ENCODE data around the gene BPIFA3. TPM values are rescaled to one million over a fixed set of nuclear protein-coding genes. Genes with fewer than 3 reads are reported as not detected.

BPIFA3 gene
- total and polyA plus RNA-seq, 2 experiments from 2014 or later: not detected

GRCh38 chr20:33191955-33192354 lies 25.2 kb upstream of the BPIFA3 start (continued):
- TF ChIP-seq, protein P1, sequence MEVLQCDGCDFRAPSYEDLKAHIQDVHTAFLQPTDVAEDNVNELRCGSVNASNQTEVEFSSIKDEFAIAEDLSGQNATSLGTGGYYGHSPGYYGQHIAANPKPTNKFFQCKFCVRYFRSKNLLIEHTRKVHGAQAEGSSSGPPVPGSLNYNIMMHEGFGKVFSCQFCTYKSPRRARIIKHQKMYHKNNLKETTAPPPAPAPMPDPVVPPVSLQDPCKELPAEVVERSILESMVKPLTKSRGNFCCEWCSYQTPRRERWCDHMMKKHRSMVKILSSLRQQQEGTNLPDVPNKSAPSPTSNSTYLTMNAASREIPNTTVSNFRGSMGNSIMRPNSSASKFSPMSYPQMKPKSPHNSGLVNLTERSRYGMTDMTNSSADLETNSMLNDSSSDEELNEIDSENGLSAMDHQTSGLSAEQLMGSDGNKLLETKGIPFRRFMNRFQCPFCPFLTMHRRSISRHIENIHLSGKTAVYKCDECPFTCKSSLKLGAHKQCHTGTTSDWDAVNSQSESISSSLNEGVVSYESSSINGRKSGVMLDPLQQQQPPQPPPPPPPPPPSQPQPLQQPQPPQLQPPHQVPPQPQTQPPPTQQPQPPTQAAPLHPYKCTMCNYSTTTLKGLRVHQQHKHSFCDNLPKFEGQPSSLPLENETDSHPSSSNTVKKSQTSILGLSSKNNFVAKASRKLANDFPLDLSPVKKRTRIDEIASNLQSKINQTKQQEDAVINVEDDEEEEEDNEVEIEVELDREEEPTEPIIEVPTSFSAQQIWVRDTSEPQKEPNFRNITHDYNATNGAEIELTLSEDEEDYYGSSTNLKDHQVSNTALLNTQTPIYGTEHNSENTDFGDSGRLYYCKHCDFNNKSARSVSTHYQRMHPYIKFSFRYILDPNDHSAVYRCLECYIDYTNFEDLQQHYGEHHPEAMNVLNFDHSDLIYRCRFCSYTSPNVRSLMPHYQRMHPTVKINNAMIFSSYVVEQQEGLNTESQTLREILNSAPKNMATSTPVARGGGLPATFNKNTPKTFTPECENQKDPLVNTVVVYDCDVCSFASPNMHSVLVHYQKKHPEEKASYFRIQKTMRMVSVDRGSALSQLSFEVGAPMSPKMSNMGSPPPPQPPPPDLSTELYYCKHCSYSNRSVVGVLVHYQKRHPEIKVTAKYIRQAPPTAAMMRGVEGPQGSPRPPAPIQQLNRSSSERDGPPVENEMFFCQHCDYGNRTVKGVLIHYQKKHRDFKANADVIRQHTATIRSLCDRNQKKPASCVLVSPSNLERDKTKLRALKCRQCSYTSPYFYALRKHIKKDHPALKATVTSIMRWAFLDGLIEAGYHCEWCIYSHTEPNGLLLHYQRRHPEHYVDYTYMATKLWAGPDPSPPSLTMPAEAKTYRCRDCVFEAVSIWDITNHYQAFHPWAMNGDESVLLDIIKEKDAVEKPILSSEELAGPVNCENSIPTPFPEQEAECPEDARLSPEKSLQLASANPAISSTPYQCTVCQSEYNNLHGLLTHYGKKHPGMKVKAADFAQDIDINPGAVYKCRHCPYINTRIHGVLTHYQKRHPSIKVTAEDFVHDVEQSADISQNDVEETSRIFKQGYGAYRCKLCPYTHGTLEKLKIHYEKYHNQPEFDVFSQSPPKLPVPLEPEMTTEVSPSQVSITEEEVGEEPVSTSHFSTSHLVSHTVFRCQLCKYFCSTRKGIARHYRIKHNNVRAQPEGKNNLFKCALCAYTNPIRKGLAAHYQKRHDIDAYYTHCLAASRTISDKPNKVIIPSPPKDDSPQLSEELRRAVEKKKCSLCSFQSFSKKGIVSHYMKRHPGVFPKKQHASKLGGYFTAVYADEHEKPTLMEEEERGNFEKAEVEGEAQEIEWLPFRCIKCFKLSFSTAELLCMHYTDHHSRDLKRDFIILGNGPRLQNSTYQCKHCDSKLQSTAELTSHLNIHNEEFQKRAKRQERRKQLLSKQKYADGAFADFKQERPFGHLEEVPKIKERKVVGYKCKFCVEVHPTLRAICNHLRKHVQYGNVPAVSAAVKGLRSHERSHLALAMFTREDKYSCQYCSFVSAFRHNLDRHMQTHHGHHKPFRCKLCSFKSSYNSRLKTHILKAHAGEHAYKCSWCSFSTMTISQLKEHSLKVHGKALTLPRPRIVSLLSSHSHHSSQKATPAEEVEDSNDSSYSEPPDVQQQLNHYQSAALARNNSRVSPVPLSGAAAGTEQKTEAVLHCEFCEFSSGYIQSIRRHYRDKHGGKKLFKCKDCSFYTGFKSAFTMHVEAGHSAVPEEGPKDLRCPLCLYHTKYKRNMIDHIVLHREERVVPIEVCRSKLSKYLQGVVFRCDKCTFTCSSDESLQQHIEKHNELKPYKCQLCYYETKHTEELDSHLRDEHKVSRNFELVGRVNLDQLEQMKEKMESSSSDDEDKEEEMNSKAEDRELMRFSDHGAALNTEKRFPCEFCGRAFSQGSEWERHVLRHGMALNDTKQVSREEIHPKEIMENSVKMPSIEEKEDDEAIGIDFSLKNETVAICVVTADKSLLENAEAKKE (CRISPR knock-in tag; IDR thresholded peaks at IDR 0.05): no peak
- no peak for TF ChIP-seq ZNF331 (CRISPR knock-in tag; IDR thresholded peaks at IDR 0.05; ENCODE audit: low read depth)

- no peaks in the 10 kb centered on the region for H3K36me3 Mint-ChIP-seq (ENCODE audit: low read depth)
- H3K36me3 ChIP-seq (ENCODE audit: insufficient read depth): no peaks in the 10 kb centered on the region
- no peak for TF ChIP-seq JUNB (IDR thresholded peaks at IDR 0.05; ENCODE audit: unreplicated experiment)
- TF ChIP-seq REST (IDR thresholded peaks at IDR 0.05; ENCODE audit: unreplicated experiment): peak; percentile 70
- no peak for TF ChIP-seq ZNF331 (CRISPR knock-in tag; IDR thresholded peaks at IDR 0.05; ENCODE audit: low read depth)
- no peak overlapping the region for H3K4me3 Mint-ChIP-seq
- H3K79me2 ChIP-seq (replicated peaks; ENCODE audit: insufficient read depth): no peaks in the 10 kb centered on the region
- no peaks in the 10 kb centered on the region for H3F3A ChIP-seq (replicated peaks; ENCODE audit: low read depth)
- ATAC-seq (no peak), DNase-seq (ENCODE audit: low spot score) (no peak)
- no peak overlapping the region for H3K4me3 ChIP-seq
- no peaks in the 10 kb centered on the region for H3K27me3 ChIP-seq (ENCODE audit: insufficient read depth)
- H3K4me1 Mint-ChIP-seq: 0 out of 3 replicates have a peak, but pooled peaks cover 4% of the 10 kb centered on the region
- no peak overlapping the region for H3K27ac ChIP-seq (ENCODE audit: low read depth)
- H3K4me2 ChIP-seq: no peak overlapping the region
- H3K4me1 ChIP-seq (ENCODE audit: insufficient read depth): no peaks in the 10 kb centered on the region
- no peak overlapping the region for H2AFZ ChIP-seq
- H4K20me1 ChIP-seq (replicated peaks; ENCODE audit: insufficient read depth): no peaks in the 10 kb centered on the region
- no peaks in the 10 kb centered on the region; the same call in 1 of the 2 replicates for H3K9me2 ChIP-seq (ENCODE audit: insufficient read depth)
- H3K27ac Mint-ChIP-seq: no peak overlapping the region
- peaks cover 5% of the 10 kb centered on the region for H3K27me3 Mint-ChIP-seq (ENCODE audit: insufficient read depth, low read depth, poor library complexity)
- H3K9me3 Mint-ChIP-seq: no peaks in the 10 kb centered on the region
Observed at GRCh38 chr20:33192912-33193501, 24.1 kb upstream of the BPIFA3 start.
